Inflammatory macrophage (primary cell): ENCODE results near the gene ASPHD1.
"Not testable (repeated sequence)": the region's sequence is repeated elsewhere in the genome, so short reads cannot be mapped to it uniquely, and the experiment has no call there.

Experiments
- DNase-seq, 2 donors: peaks; one replicate each; pipeline ENCODE4 v3.0.0-alpha.2; 2020 to 2022

The ASPHD1 gene

GRCh38 chr16:29908719-29909220 lies 8.5 kb downstream of the ASPHD1 start:
- no peak for DNase-seq

DNA sequence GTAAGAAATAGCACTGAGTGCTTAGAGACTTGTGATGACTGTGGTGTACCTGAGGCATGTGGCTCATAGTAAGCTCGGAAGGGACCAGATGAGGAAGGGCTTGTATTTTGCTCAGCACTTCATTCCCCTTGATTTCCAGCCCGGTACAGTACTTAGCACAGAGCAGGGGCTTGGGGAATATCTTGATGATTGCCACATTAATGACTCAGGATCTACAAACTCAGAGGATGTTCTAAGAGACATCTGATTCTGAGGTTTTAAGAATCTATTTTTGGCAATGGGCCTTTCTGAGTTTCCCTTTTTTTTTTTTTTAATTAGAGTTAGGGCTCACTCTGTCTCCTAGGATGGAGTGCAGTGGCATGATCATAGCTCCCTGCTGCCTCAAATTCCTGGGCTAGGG lies 9.1 kb downstream of the ASPHD1 start:
- peak; percentile 85 to 89 for DNase-seq

DNA sequence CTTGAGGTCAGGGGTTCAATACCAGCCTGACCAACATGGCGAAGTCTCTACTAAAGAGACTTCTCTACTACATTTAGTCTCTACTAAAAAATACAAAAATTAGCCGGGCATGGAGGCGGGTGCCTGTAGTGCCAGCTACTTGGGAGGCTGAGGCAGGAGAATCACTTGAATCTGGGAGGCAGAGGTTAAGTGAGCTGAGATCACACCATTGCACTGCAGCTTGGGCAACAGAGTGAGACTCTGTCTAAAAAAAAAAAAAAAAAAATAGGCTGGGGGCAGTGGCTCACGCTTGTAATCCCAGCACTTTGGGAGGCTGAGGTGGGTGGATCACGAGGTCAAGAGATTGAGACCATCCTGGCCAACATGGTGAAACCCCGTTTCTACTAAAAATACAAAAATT lies 9.6 kb downstream of the ASPHD1 start:
- DNase-seq: peak; percentile 48 to 59

DNA sequence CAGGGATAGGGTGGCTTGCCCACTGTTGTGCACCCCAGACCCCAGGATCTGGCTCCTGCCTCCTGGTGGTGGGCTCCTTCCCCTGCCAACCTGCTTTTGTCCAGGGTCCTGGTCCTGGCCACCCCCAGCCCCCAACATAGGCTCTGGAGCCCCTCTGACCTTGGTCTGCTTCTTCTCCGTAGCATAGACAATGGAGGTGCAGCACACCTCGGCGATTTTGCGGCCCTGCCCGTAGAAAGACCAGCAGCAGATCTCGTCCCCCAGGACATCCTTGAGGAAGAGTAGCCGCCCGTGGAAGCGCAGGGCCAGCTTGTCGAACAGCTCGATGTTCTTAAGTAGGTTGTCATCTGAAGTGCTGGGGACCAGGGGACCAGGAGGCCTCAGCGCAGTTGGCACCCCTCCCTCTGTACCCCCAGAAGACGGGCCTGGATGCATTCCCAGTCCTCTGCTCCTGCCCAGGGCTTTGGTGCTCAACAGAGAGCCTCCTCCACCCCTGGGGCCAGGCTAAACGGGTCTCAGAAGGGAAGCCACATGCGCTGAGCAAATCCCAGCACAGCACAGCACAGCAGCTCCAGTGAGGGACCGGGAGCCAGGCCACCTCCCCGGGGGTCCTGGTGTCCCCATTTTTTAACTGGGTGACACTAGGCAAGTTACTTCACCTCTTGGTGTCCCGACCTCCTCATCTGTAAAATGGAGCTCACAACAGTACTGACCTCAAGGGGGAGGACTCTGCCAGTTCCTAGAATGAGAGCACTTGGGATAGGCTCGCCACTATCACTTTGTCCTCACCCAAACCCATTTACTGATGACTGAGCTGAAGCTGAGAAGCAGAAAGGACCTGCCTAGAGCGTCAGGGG lies 10.8 kb downstream of the ASPHD1 start:
- DNase-seq: no peak

DNA sequence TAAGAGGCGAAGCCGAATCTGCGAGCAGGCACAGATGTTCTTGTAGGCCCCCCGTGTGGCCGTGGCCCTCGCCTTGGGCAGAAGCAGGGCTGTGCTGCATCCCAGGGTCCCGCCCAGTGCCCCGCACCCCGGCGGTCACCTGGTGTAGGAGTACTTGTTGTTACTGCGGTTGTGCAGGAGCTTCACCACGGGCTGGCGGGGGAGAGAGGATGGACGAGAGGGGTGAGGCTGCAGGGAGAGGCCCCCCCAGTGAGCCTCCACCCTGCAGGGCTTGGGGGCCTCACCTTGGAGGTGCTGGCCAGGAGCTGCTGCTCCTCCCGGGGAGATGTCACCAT lies 11.4 kb downstream of the ASPHD1 start:
- DNase-seq: no peak

- no peak for DNase-seq
Observed at GRCh38 chr16:29912087-29912486, 11.8 kb downstream of the ASPHD1 start.

DNA sequence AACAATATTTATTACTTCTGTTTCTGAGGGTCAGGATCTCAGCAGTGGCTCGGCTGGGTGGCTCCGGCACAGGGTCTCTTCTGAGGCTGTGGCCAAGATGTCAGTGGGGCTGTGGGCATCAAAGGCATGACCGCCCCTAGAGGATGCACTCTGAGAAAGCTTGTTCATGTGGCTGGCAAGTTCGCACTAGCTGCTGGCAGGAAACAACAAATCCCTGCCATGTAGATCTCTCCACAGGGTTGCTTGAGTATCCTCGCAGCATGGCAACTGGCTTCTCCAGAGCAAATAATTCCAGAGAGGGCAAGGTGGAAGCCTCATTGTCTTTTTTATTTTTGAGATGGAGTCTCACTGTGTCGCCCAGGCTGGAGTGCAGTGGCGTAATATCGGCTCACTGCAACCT lies 13.2 kb downstream of the ASPHD1 start:
- DNase-seq: no peak

DNA sequence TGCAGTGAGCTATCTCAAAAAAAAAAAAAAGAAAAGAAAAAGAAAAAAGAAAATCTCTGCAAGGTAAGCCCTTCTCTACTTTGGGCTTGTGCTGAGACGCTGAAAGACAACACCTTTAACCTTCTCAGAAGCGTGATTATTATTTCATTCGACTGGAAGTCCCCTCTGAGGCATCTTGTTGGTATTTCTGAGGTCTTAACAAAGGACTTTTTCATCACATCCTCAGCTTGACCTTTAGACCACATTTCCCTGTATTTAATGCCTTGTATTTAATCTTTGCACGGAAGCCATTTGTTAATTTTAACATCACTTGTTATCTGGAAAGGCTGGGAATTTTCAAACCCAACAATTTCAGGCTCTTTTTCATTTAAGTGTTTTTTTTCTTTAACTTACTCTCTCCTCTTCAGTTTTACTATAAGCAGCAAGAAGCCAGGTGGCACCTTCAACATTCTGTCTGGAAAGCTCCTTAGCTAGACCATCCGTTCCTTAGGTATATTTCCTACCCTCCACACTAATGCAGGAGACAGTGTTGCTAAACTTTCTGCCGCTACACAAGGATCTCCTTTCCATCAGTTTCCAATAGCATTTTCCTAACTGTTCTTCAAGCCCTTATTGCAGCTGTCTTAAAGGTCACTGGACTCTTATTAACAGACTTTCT lies 15.4 kb downstream of the ASPHD1 start:
- no peak for DNase-seq

- peak; percentile 4 to 26 for DNase-seq
Observed at GRCh38 chr16:29916979-29917378, 16.7 kb downstream of the ASPHD1 start.

DNA sequence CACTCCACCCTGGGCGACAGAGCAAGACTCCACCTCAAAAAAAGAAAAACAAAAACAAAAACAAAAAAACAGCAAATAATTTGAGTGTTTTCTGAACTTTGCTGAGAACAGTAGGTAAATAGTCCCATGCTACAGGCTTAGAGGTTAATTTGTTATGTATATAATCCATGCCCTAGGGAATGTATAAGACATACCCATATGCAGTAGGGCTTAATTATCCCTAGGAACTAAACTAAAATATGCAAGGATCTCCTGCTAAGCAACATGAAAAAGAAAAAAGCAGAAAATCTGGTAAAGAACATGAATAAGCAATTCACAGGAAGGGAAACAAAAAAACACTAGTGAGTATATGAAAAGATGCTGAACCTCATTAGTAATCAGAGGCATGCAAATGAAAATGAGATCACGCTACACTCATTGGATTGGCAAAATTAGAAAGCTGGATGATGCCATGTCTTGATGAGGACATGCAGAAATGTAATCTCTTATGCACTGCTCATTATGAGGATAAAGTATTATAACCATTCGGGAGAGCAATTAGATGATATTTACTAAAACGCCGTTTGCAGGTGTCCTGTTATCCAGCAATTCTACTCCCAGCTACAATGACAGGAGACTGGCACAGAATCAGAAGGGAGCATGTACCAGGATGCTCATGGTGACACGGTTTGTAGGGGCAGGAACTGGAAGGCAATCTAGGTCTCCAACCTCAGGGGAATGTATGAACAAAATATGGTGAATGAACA lies 20.2 kb downstream of the ASPHD1 start:
- DNase-seq: no peak

- no peak for DNase-seq
Observed at GRCh38 chr16:29921034-29921385, 20.7 kb downstream of the ASPHD1 start.

DNA sequence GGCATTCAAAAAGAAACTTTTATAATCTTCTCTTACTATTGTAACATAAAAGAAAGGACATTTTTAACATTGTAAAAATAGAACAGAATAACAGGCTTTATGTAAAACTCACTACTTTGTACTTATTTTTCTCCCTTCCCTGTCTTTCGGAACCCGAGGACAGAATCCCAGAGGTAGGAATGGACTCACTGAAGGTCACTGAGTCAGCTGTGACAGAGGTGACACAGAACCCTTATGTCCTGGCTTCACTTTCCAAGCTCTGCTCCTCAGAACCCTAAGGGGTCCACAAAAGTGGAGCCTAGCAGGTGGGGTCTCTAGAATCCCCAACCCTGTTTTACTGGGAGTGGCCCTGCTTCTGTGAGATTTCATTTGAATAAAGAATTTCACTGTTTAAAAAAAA lies 22.0 kb downstream of the ASPHD1 start:
- no peak for DNase-seq

- DNase-seq: no peak
Observed at GRCh38 chr16:29922986-29923501, 22.8 kb downstream of the ASPHD1 start.

- peak in 1 of 2 donors; percentile 17 for DNase-seq
Observed at GRCh38 chr16:29925105-29925756, 24.9 kb downstream of the ASPHD1 start.

GRCh38 chr16:29925781-29926710 lies 25.8 kb downstream of the ASPHD1 start, which contains the start of gene KCTD13:
Gene KCTD13, minus strand, starts transcription at chr16:29926226. Its CDS starts 193 bp downstream, at chr16:29926033.
- peak; percentile 92 for DNase-seq

- no peak for DNase-seq
Observed at GRCh38 chr16:29926711-29927052, 26.4 kb downstream of the ASPHD1 start.

GRCh38 chr16:29927070-29927905 lies 27.0 kb downstream of the ASPHD1 start:
- peak in 1 of 2 donors; percentile 3 for DNase-seq

GRCh38 chr16:29931750-29932149 lies 31.5 kb downstream of the ASPHD1 start:
- not testable (repeated sequence) for DNase-seq

- no peak for DNase-seq
Observed at GRCh38 chr16:29940656-29941055, 40.4 kb downstream of the ASPHD1 start.
